Transverse colon (tissue), 4 donors: ENCODE results near the gene GALNT5. TPM values are rescaled to one million over a fixed set of nuclear protein-coding genes. Genes with fewer than 3 reads are reported as not detected.

Source experiments
- DNase-seq: peaks from one replicate; pipeline ENCODE4 v3.0.0-alpha.2; 2019
- H3K27ac ChIP-seq, 4 donors: fragments of 200-600 bp; sonication (generic); 2 replicates each; pipeline ENCODE4 v1.5.1; 2016 to 2018; ENCODE audit warnings: inconsistent platforms in 4 of 4
- H3K27me3 ChIP-seq: fragments of 200-600 bp; sonication (generic); 2 replicates; pipeline ENCODE4 v1.5.1; 2017; ENCODE audit warnings: inconsistent platforms
- H3K36me3 ChIP-seq, 4 donors: fragments of 200-600 bp; sonication (generic); 2 replicates each; pipeline ENCODE4 v1.5.1; 2017 to 2019; ENCODE audit warnings: inconsistent platforms in 4 of 4
- H3K4me1 ChIP-seq, 4 donors: fragments of 200-600 bp; sonication (generic); 2 replicates each; pipeline ENCODE4 v1.5.1; 2017 to 2020; ENCODE audit warnings: inconsistent platforms in 4 of 4
- H3K4me3 ChIP-seq, 4 donors: fragments of 200-600 bp; sonication (generic); 1 replicate in 1 of 4; 2 replicates in 3 of 4; pipeline versions ENCODE4 v1.5.1 to v1.6.1; 2017 to 2019; ENCODE audit warnings: inconsistent platforms in 4 of 4
- H3K9me3 ChIP-seq, 2 donors: fragments of 200-600 bp; sonication (generic); 2 replicates each; pipeline ENCODE4 v1.5.1; 2017 to 2019; ENCODE audit warnings: inconsistent platforms in 2 of 2
- EP300 ChIP-seq: sonication (generic); formaldehyde crosslinking; IDR thresholded peaks from one replicate; pipeline ENCODE4 v1.6.1; 2017; ENCODE audit warnings: antibody characterized with exemption, low read depth
- POLR2A ChIP-seq: fragments of 450-650 bp; IDR thresholded peaks from one replicate; pipeline ENCODE4 v1.6.1; 2016; ENCODE audit warnings: antibody characterized with exemption, mild to moderate bottlenecking, moderate library complexity
- POLR2AphosphoS5 ChIP-seq, 3 donors: sonication (generic); formaldehyde crosslinking; IDR thresholded peaks; one replicate each; pipeline ENCODE4 v1.6.1; 2016; ENCODE audit warnings: antibody characterized with exemption in 3 of 3
- WGBS, 2 donors: methylation state at CpG; one replicate each; pipeline ENCODE4 v1.1.5; 2018; ENCODE audit warnings: low coverage in 1 of 2; 5-methylcytosine and 5-hydroxymethylcytosine counted together
- in situ Hi-C, 4 donors: fragments of 200-750 bp; cut with MboI; loops; one replicate each; pipeline versions ENCODE4 v1.15.0 to v1.15.1; 2017; ENCODE audit warnings: low sequenced_read_pairs in 3 of 4, low pct_ligation_motif_present in 1 of 4, low pct_unique_long_range_greater_than_20kb in 1 of 4
- intact Hi-C: fragments of 100-400 bp; cut with DNase I; formaldehyde crosslinking; loops from one replicate; pipeline ENCODE4 v1.15.1; 2023; ENCODE audit warnings: low total_unique reads
- total RNA-seq, 4 donors: library from RNA; depleted of rRNA; stranded (reverse); fragments of >200 nt; gene quantifications; one replicate each; pipeline ENCODE4 v1.1.0, GENCODE V29; 2016
- TF ChIP-seq, protein P1 (sequence below), 5 experiments: fragments of 200-600 bp in 3 of 5; fragments of 450-650 bp in 2 of 5; sonication (generic) in 3 of 5; IDR thresholded peaks; 1 replicate in 2 of 5; 2 replicates in 3 of 5; pipeline ENCODE4 v1.5.1; 2016 to 2017; ENCODE audit warnings: antibody characterized with exemption in 5 of 5, inconsistent platforms in 3 of 5, mild to moderate bottlenecking in 2 of 5, moderate library complexity in 1 of 5

Gene GALNT5
- total RNA-seq, 4 donors from 2014 or later = 7.5 to 34.0 (median 14.0) TPM

DNA sequence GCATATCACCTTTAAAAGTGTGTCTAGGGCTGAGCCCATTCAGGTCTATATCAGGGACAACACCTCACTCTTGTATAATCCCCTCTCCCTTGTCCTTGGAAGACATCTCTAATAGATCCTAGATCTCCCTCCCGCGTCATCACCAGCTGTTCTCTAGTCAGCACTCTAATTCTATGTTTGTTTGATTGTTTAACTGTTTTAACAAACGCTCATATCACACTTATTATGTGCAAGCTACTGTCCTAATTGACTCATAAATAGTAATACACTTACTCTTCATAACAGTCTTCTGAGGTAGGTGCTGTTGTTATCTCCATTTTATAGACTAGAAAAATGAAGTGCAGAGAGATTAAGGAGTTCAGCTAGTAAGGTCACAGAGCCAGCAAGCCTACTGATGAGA is 69.7 kb downstream of the GALNT5 start:
- Histone ChIP-seq H3K4me1 (peaks cover 0 to 35% (median 17%) of the 10 kb centered on the region in 4 donors), H3K9me3 (no peaks in the 10 kb centered on the region), H3K4me3 (no peak overlapping the region), H3K27me3 (no peaks in the 10 kb centered on the region), H3K27ac (peak overlapping the region in 1 of 4 donors; percentile 5), H3K36me3 (no peaks in the 10 kb centered on the region)
- 59 to 71% methylated on average over 3 of the region's 3 CpGs for WGBS, 2 donors
- in situ Hi-C loops = loop anchor here in 2 of 4 donors (25.0 kb wide), 2 partner anchors 160 to 685 kb away; no protein-coding TSS in a partner anchor
- no peak for DNase-seq
- TF ChIP-seq, protein P1, sequence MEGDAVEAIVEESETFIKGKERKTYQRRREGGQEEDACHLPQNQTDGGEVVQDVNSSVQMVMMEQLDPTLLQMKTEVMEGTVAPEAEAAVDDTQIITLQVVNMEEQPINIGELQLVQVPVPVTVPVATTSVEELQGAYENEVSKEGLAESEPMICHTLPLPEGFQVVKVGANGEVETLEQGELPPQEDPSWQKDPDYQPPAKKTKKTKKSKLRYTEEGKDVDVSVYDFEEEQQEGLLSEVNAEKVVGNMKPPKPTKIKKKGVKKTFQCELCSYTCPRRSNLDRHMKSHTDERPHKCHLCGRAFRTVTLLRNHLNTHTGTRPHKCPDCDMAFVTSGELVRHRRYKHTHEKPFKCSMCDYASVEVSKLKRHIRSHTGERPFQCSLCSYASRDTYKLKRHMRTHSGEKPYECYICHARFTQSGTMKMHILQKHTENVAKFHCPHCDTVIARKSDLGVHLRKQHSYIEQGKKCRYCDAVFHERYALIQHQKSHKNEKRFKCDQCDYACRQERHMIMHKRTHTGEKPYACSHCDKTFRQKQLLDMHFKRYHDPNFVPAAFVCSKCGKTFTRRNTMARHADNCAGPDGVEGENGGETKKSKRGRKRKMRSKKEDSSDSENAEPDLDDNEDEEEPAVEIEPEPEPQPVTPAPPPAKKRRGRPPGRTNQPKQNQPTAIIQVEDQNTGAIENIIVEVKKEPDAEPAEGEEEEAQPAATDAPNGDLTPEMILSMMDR (IDR thresholded peaks at IDR 0.05) = no peak
- no peak for TF ChIP-seq POLR2A
- TF ChIP-seq POLR2AphosphoS5 (IDR thresholded peaks at IDR 0.05) = no peak
- TF ChIP-seq EP300 = no peak
- intact Hi-C loops = no loop called here

DNA sequence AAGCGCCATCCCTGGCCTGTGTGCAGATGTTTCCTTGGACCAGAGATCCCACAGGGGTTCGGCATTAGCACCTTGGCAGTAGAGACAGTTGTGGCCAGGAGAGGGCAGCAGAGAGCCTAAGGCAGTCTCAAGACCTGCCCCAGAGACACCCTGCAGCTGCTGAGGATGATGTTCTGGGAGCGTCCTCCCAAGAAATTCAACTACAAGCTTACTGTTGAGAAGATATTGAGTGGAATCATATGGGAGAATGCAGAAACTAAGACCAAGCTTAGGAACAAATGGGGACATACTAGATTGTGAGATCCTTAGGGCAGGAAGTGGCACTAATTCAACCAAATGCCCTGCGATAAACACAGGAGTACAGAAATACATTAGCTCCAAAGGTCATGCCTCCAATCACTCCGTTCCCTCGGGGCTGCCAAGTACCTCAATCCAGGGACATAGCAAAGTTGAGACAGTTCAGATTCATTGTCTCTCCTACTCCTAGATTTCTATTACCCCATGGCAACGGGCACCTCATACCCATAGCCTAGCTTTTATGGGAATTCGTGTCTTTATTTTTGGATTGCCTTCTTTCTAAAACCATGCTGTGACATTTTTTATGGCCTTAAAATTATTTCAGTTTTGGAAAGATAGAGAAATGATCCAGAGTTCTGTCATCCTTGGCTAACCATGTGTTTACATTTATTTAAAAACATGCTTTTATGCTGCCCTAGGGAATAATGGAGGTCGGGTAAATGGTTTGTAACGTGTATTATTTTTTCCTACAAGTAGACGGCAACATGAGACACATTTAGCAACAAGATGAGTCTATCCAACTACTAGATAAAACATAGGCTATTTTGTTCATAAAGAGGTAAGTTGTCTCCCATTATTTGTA is 70.4 kb downstream of the GALNT5 start:
- TF ChIP-seq, protein P1 (IDR thresholded peaks at IDR 0.05) = peak; percentile 83 to 94 (median 92)
- no peak for TF ChIP-seq POLR2AphosphoS5 (IDR thresholded peaks at IDR 0.05)
- H3K9me3 ChIP-seq = no peaks in the 10 kb centered on the region
- in situ Hi-C loops (loop anchor here in 2 of 4 donors (25.0 kb wide), 2 partner anchors 159 to 684 kb away; no protein-coding TSS in a partner anchor), intact Hi-C loops (no loop called here)
- WGBS, 2 donors = 27 to 33% methylated on average over 7 to 11 of the region's 11 CpGs
- H3K36me3 ChIP-seq = no peaks in the 10 kb centered on the region
- peaks cover 0 to 35% (median 17%) of the 10 kb centered on the region in 4 donors for H3K4me1 ChIP-seq
- H3K27ac ChIP-seq = peak overlapping the region in 2 of 4 donors; percentile 5 to 23
- DNase-seq = peak; percentile 91
- no peaks in the 10 kb centered on the region for H3K27me3 ChIP-seq
- H3K4me3 ChIP-seq = no peak overlapping the region

DNA sequence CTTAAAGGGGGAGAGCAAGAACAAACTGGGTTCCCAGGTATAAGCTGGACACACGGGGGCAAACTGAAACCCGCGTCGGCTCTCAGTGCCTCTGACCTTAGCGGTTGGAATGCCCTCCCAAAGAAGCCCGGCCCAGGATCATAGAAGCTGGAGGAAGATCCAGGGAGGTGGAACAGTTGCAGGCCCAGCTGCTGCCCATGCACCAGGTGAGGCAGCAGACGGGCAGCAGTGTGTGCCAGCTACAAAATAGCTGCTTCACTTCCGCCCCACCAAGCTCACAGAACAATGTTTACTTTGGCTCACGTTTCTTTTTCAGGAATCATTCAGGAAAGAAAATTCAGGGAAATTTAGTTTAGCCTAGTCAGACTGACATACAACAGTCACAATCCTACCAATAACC is 72.0 kb downstream of the GALNT5 start:
- Histone ChIP-seq H3K36me3 (no peaks in the 10 kb centered on the region), H3K4me1 (peaks cover 0 to 35% (median 17%) of the 10 kb centered on the region in 4 donors), H3K27me3 (no peaks in the 10 kb centered on the region), H3K27ac (peak overlapping the region; percentile 30 to 64 (median 46)), H3K4me3 (no peak overlapping the region), H3K9me3 (no peaks in the 10 kb centered on the region)
- in situ Hi-C loops = loop anchor here in 2 of 4 donors (25.0 kb wide), 2 partner anchors 158 to 683 kb away; no protein-coding TSS in a partner anchor
- intact Hi-C loops = no loop called here
- 53 to 90% methylated on average over 5 to 9 of the region's 9 CpGs for WGBS, 2 donors
- peak; percentile 66 for DNase-seq
- TF ChIP-seq POLR2AphosphoS5 (IDR thresholded peaks at IDR 0.05) = peak; percentile 64 to 91 (median 77)
- no peak for TF ChIP-seq POLR2A

DNA sequence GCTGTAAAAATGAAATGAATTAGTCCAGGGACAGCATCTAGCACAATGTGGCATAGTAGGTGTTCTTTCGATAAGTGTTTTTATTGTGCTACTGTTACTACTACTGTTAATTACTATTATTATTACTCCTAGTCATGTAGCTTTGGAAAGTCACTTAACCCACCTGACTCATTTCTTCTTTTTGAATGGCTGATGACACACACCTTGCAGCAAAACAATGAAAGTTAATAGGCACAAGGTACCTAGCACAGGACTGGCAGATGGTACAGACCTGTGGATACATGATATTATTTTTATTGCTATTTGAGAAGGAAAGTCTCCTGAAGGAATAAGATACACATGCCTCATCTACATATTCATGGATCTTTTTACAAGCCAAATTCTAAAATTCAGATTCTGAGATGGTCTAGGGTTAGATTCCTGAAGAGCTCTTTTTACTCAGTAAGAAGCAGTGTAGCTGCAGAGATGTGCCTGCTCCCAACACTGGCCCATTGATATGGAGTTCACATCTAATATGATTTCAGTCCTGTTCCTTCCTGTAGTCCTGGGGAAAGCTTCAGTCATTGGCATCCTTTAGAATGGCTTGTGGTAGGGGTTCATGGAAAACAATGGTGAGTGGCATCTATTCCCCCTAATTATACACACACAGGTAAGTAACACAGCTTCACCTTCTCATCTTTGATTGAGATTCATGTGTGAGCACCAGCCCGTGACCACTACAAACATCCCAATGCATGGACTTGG is 76.0 kb downstream of the GALNT5 start:
- TF ChIP-seq POLR2A (no peak), POLR2AphosphoS5 (IDR thresholded peaks at IDR 0.05) (no peak), EP300 (no peak)
- TF ChIP-seq, protein P1 (IDR thresholded peaks at IDR 0.05) = no peak
- Histone ChIP-seq H3K27me3 (no peaks in the 10 kb centered on the region), H3K36me3 (no peaks in the 10 kb centered on the region), H3K4me1 (peaks cover 0 to 23% (median 10%) of the 10 kb centered on the region in 4 donors), H3K4me3 (no peak overlapping the region), H3K27ac (no peak overlapping the region), H3K9me3 (no peaks in the 10 kb centered on the region)
- intact Hi-C loops (no loop called here), in situ Hi-C loops (loop anchor here in 3 of 4 donors (10.0 to 25.0 kb wide), 3 partner anchors 151 to 679 kb away; no protein-coding TSS in a partner anchor)
- no peak for DNase-seq
- 96 to 100% methylated on average over 1 to 2 of the region's 2 CpGs for WGBS, 2 donors
